Spleen (tissue), 11 donors: Measurements from ENCODE around the gene YIPF4. TPM values are rescaled to one million over a fixed set of nuclear protein-coding genes. Genes with fewer than 3 reads are reported as not detected.
"Not testable (repeated sequence)": the region's sequence is repeated elsewhere in the genome, so short reads cannot be mapped to it uniquely, and the experiment has no call there.

Experiments used
- DNase-seq: peaks from one replicate; pipeline ENCODE4 v3.0.0-alpha.2; 2020
- H3K27ac ChIP-seq, 8 donors: fragments of 200-600 bp; sonication (generic) in 7 of 8; 1 replicate in 4 of 8; 2 replicates in 4 of 8; pipeline versions ENCODE4 v1.5.0 to v1.8.0; 2016 to 2021; ENCODE audit warnings: inconsistent platforms in 4 of 8, mild to moderate bottlenecking in 4 of 8, moderate library complexity in 1 of 8
- H3K27me3 ChIP-seq, 7 donors: fragments of 200-600 bp; sonication (generic) in 6 of 7; replicated peaks in 1 of 7; 1 replicate in 4 of 7; 2 replicates in 3 of 7; pipeline versions ENCODE4 v1.5.0 to v1.8.0; 2016 to 2021; ENCODE audit warnings: inconsistent platforms in 3 of 7, mild to moderate bottlenecking in 1 of 7
- H3K36me3 ChIP-seq, 6 donors: fragments of 200-600 bp; sonication (generic) in 5 of 6; 1 replicate in 4 of 6; 2 replicates in 2 of 6; pipeline versions ENCODE4 v1.5.0 to v1.8.0; 2016 to 2021; ENCODE audit warnings: inconsistent platforms in 2 of 6
- H3K4me1 ChIP-seq, 6 donors: fragments of 200-600 bp; sonication (generic) in 5 of 6; 1 replicate in 3 of 6; 2 replicates in 3 of 6; pipeline versions ENCODE4 v1.5.0 to v1.8.0; 2016 to 2021; ENCODE audit warnings: inconsistent platforms in 3 of 6
- H3K4me3 ChIP-seq, 8 donors: fragments of 200-600 bp; sonication (generic) in 7 of 8; 1 replicate in 4 of 8; 2 replicates in 4 of 8; pipeline versions ENCODE4 v1.5.0 to v1.8.0; 2016 to 2021; ENCODE audit warnings: inconsistent platforms in 4 of 8, mild to moderate bottlenecking in 4 of 8, moderate library complexity in 2 of 8
- H3K9me3 ChIP-seq, 8 donors: fragments of 200-600 bp; sonication (generic) in 7 of 8; 1 replicate in 4 of 8; 2 replicates in 4 of 8; pipeline versions ENCODE4 v1.5.0 to v1.8.0; 2016 to 2021; ENCODE audit warnings: inconsistent platforms in 4 of 8
- CTCF ChIP-seq, 11 experiments: fragments of 200-600 bp in 7 of 11; fragments of 450-650 bp in 4 of 11; sonication (generic) in 4 of 11; IDR thresholded peaks in 8 of 11; conservative IDR thresholded peaks in 3 of 11; 1 replicate in 7 of 11; 2 replicates in 4 of 11; pipeline versions ENCODE4 v1.4.0 to v1.8.0; 2016 to 2021; ENCODE audit warnings: antibody characterized with exemption in 11 of 11, inconsistent platforms in 4 of 11, mild to moderate bottlenecking in 1 of 11
- POLR2A ChIP-seq, 3 donors: fragments of 450-650 bp; IDR thresholded peaks; one replicate each; pipeline ENCODE4 v1.5.1; 2017; ENCODE audit warnings: antibody characterized with exemption in 3 of 3, mild to moderate bottlenecking in 1 of 3
- POLR2AphosphoS5 ChIP-seq, 3 donors: sonication (generic); formaldehyde crosslinking; IDR thresholded peaks; one replicate each; pipeline ENCODE4 v1.5.1; 2017; ENCODE audit warnings: antibody characterized with exemption in 3 of 3
- WGBS, 5 donors: extraction: QIAGEN DNeasy Blood & Tissue Kit in 3 of 5; methylation state at CpG; one replicate each; pipeline versions ENCODE4 v1.1.5 to v1.1.7; 2013 to 2018; 5-methylcytosine and 5-hydroxymethylcytosine counted together
- intact Hi-C: fragments of 100-400 bp; cut with DNase I; formaldehyde crosslinking; loops from one replicate; pipeline ENCODE4 v1.15.0; 2023; ENCODE audit warnings: low total_unique reads
- polyA plus RNA-seq, 3 donors: library from polyadenylated mRNA; stranded (reverse); fragments of 200-250 nt; gene quantifications; one replicate each; pipeline ENCODE4 v1.2.1, GENCODE V29; 2013
- total RNA-seq, 7 donors: library from RNA; depleted of rRNA in 3 of 7; stranded (reverse); fragments of >200 nt in 3 of 7; fragmentation: NEBNext Ultra II Directional in 4 of 7; extraction: Animal tissue kit (Norgen Biotek cat#: 25700) in 4 of 7; gene quantifications; one replicate each; pipeline versions ENCODE4 v1.1.0 to v1.2.1, GENCODE V29; 2016 to 2021
- donor health status: healthy with polysubstance abuse.
- donor health status: DM: no; HTN: no; CAD: no; lungs with moderate emphysema.
- donor health status: DM: no; HTN: no; CAD: no.
- donor health status: Bipolar disorder and iron deficiency.
- donor health status: healthy.
- donor health status: DM: no; HTN: no; CAD: no.
- donor health status: DM: yes; HTN: yes; CAD: no.

Gene YIPF4
- total and polyA plus RNA-seq, 10 donors: 6.5 to 56.0 (median 19.4) TPM

DNA sequence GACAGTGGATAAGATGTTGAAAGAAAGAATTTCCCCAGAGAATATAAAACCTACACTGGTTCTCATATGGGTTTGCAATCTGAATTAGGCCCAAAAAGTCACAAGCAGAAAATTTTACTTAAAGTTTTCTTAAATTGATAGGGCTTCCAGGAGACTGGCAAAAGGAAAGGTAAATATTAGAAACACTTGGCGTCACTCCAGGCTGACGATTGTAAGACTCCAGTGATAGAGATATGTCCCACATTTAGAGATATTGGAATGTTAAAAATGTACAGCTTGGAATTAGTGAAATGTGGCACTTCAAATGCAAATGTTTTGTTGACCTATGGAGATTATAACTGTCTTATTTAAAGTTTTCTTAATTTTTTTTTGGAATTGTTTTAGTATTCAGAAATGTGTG, 14.0 kb downstream of the YIPF4 start:
- TF ChIP-seq POLR2A (IDR thresholded peaks at IDR 0.05) (no peak), POLR2AphosphoS5 (IDR thresholded peaks at IDR 0.05) (no peak), CTCF (IDR thresholded peaks at IDR 0.05 in 8 of 11, conservative IDR thresholded peaks at IDR 0.05 in 3 of 11) (no peak)
- Histone ChIP-seq H3K9me3 (peaks cover 0 to 15% (median 0%) of the 10 kb centered on the region in 8 donors), H3K27ac (no peak overlapping the region), H3K27me3 (no peaks in the 10 kb centered on the region), H3K36me3 (peaks cover 0 to 68% (median 34%) of the 10 kb centered on the region in 6 donors), H3K4me1 (peaks cover 5 to 42% (median 32%) of the 10 kb centered on the region in 6 donors), H3K4me3 (no peak overlapping the region)
- intact Hi-C loops: no loop called here
- WGBS, 5 donors: 80 to 90% (median 85%) methylated on average over 2 of the region's 2 CpGs
- DNase-seq: no peak

- H3K9me3 ChIP-seq: peaks cover 0 to 15% (median 0%) of the 10 kb centered on the region in 8 donors
- H3K4me1 ChIP-seq: peaks cover 3 to 25% (median 17%) of the 10 kb centered on the region in 6 donors
- H3K4me3 ChIP-seq, intact Hi-C loops, DNase-seq, H3K27ac ChIP-seq, H3K27me3 ChIP-seq: not testable (repeated sequence)
- 88 to 98% (median 96%) methylated on average over 8 to 17 of the region's 26 CpGs for WGBS, 5 donors
- peaks cover 0 to 82% (median 35%) of the 10 kb centered on the region in 6 donors for H3K36me3 ChIP-seq
Measured at GRCh38 chr2:32293493-32293892, 15.8 kb downstream of the YIPF4 start.

DNA sequence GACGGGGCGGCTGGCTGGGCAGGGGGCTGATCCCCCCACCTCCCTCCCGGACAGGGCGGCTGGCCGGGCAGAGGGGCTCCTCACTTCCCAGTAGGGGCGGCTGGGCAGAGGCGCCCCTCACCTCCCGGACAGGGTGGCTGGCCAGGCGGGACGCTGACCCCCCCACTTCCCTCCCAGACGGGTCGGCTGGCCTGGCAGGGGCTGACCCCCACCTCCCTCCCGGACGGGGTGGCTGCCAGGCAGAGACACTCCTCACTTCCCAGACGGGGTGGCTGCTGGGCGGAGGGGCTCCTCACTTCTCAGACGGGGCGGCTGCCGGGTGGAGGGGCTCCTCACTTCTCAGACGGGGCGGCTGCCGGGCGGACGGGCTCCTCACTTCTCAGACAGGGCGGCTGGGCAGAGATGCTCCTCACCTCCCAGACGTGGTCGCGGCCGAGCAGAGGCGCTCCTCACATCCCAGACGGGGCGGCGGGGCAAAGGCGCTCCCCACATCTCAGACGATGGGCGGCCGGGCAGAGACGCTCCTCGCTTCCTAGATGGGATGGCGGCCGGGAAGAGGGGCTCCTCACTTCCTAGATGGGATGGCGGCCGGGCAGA, 16.4 kb downstream of the YIPF4 start:
- DNase-seq, H3K27me3 ChIP-seq, H3K4me3 ChIP-seq, H3K27ac ChIP-seq, intact Hi-C loops: not testable (repeated sequence)
- Histone ChIP-seq H3K36me3 (peaks cover 0 to 88% (median 40%) of the 10 kb centered on the region in 6 donors), H3K4me1 (peaks cover 3 to 19% (median 11%) of the 10 kb centered on the region in 6 donors), H3K9me3 (peaks cover 0 to 15% (median 0%) of the 10 kb centered on the region in 8 donors)
- 95 to 100% (median 97%) methylated on average over 23 to 43 of the region's 43 CpGs for WGBS, 5 donors

GRCh38 chr2:32310577-32310976, 32.9 kb downstream of the YIPF4 start:
- Histone ChIP-seq H3K27me3 (no peaks in the 10 kb centered on the region), H3K36me3 (peaks cover 0 to 88% (median 28%) of the 10 kb centered on the region in 6 donors), H3K4me1 (no peaks in the 10 kb centered on the region), H3K27ac (no peak overlapping the region), H3K9me3 (no peaks in the 10 kb centered on the region), H3K4me3 (no peak overlapping the region)
- 91 to 98% (median 94%) methylated on average over 7 of the region's 7 CpGs for WGBS, 5 donors
- no peak for TF ChIP-seq POLR2A (IDR thresholded peaks at IDR 0.05)
- no peak for TF ChIP-seq CTCF (IDR thresholded peaks at IDR 0.05 in 8 of 11, conservative IDR thresholded peaks at IDR 0.05 in 3 of 11)
- no peak for TF ChIP-seq POLR2AphosphoS5 (IDR thresholded peaks at IDR 0.05)
- intact Hi-C loops: no loop called here
- no peak for DNase-seq

DNA sequence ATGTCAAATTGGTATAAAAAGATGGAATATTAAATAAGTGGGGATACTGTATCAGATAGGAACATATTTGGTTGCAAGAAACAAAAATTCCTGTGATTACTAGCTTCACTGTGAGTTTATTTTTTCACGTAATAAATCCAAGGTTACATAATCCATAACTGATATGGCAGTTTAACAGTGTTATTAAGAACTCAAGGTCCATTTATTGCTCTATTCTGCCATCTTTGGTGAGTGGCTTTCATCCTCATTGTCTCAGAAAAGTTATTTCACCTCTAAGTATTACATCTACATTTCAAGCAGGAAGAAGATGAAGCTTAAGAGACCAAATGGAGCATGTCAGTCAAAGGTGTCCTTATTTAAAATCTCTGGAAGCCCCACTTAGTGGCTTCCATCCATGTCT, 37.2 kb downstream of the YIPF4 start:
- no peak for DNase-seq
- Histone ChIP-seq H3K4me3 (no peak overlapping the region), H3K36me3 (peaks cover 0 to 52% (median 11%) of the 10 kb centered on the region in 6 donors), H3K27ac (no peak overlapping the region), H3K4me1 (no peaks in the 10 kb centered on the region), H3K27me3 (no peaks in the 10 kb centered on the region), H3K9me3 (no peaks in the 10 kb centered on the region)
- WGBS, 5 donors: 91 to 98% (median 94%) methylated on average over 1 of the region's 1 CpG
- TF ChIP-seq CTCF (IDR thresholded peaks at IDR 0.05 in 8 of 11, conservative IDR thresholded peaks at IDR 0.05 in 3 of 11) (no peak), POLR2AphosphoS5 (IDR thresholded peaks at IDR 0.05) (no peak), POLR2A (IDR thresholded peaks at IDR 0.05) (no peak)
- intact Hi-C loops: no loop called here

GRCh38 chr2:32328679-32329078, 51.0 kb downstream of the YIPF4 start:
- H3K4me1 ChIP-seq, H3K27me3 ChIP-seq, intact Hi-C loops, H3K27ac ChIP-seq, H3K4me3 ChIP-seq, H3K36me3 ChIP-seq, H3K9me3 ChIP-seq: not testable (repeated sequence)
- peak; percentile 2 for DNase-seq
- WGBS, 5 donors: 90 to 100% (median 93%) methylated on average over 1 of the region's 1 CpG

GRCh38 chr2:32329180-32329980, 51.7 kb downstream of the YIPF4 start:
- DNase-seq: peak; percentile 23
- intact Hi-C loops, H3K27ac ChIP-seq, H3K27me3 ChIP-seq, H3K9me3 ChIP-seq, H3K4me3 ChIP-seq, H3K36me3 ChIP-seq, H3K4me1 ChIP-seq: not testable (repeated sequence)
- WGBS, 5 donors: 90 to 96% (median 94%) methylated on average over 14 of the region's 14 CpGs
